Femur (tissue), 1 donor: ENCODE results near the gene GUCA2B.

ENCODE experiments used
- DNase-seq: peaks from one replicate; pipeline ENCODE4 v3.0.0-alpha.2; 2017

Gene GUCA2B

GRCh38 chr1:42191319-42191718 is 38.1 kb downstream of the GUCA2B start:
- DNase-seq = no peak

GRCh38 chr1:42192106-42192505 is 38.9 kb downstream of the GUCA2B start:
- no peak for DNase-seq

GRCh38 chr1:42195841-42196240 is 42.6 kb downstream of the GUCA2B start:
- no peak for DNase-seq

- no peak for DNase-seq
Observed at GRCh38 chr1:42198251-42198650, 45.0 kb downstream of the GUCA2B start.

GRCh38 chr1:42201986-42202385 is 48.8 kb downstream of the GUCA2B start:
- no peak for DNase-seq
